HCT116 (cell line): ENCODE results near the gene NUP210.

Experiments used
- ATF3 ChIP-seq: IDR thresholded peaks from 2 replicates; pipeline ENCODE4 v1.6.1; 2012
- CTCF ChIP-seq, 3 experiments: fragments of 200-600 bp in 1 of 3; sonication (generic) in 1 of 3; IDR thresholded peaks in 2 of 3; conservative IDR thresholded peaks in 1 of 3; 2 replicates each; pipeline ENCODE4 v1.5.1; 2012 to 2017; ENCODE audit warnings: low read depth in 2 of 3, low read length in 2 of 3, antibody characterized with exemption in 1 of 3, borderline replicate concordance in 1 of 3, control low read depth in 1 of 3, mild to moderate bottlenecking in 1 of 3, mixed read lengths in 1 of 3, mixed run types in 1 of 3, moderate library complexity in 1 of 3; ENCODE audit not compliant: insufficient read depth in 1 of 3
- EZH2phosphoT487 ChIP-seq: fragments of 200-600 bp; IDR thresholded peaks from 2 replicates; pipeline ENCODE4 v1.6.1; 2018; ENCODE audit warnings: antibody characterized with exemption, borderline replicate concordance
- TCF7L2 ChIP-seq: IDR thresholded peaks from 2 replicates; pipeline ENCODE4 v1.7.0; 2011; ENCODE audit warnings: borderline replicate concordance, inconsistent platforms; ENCODE audit not compliant: insufficient read depth, insufficient read length; ENCODE audit errors: extremely low read depth
- TF ChIP-seq, protein P1 (sequence below): IDR thresholded peaks from 2 replicates; pipeline ENCODE4 v1.6.1; 2012; ENCODE audit warnings: low read depth

GRCh38 chr3:13290941-13291340 is 129.2 kb downstream of the NUP210 start:
- no peak for TF ChIP-seq CTCF (IDR thresholded peaks at IDR 0.05 in 2 of 3, conservative IDR thresholded peaks at IDR 0.05 in 1 of 3; ENCODE audit: borderline replicate concordance in 1 of 3, insufficient read depth in 1 of 3, low read depth in 2 of 3, low read length in 2 of 3)
- no peak for TF ChIP-seq EZH2phosphoT487
- TF ChIP-seq, protein P1, sequence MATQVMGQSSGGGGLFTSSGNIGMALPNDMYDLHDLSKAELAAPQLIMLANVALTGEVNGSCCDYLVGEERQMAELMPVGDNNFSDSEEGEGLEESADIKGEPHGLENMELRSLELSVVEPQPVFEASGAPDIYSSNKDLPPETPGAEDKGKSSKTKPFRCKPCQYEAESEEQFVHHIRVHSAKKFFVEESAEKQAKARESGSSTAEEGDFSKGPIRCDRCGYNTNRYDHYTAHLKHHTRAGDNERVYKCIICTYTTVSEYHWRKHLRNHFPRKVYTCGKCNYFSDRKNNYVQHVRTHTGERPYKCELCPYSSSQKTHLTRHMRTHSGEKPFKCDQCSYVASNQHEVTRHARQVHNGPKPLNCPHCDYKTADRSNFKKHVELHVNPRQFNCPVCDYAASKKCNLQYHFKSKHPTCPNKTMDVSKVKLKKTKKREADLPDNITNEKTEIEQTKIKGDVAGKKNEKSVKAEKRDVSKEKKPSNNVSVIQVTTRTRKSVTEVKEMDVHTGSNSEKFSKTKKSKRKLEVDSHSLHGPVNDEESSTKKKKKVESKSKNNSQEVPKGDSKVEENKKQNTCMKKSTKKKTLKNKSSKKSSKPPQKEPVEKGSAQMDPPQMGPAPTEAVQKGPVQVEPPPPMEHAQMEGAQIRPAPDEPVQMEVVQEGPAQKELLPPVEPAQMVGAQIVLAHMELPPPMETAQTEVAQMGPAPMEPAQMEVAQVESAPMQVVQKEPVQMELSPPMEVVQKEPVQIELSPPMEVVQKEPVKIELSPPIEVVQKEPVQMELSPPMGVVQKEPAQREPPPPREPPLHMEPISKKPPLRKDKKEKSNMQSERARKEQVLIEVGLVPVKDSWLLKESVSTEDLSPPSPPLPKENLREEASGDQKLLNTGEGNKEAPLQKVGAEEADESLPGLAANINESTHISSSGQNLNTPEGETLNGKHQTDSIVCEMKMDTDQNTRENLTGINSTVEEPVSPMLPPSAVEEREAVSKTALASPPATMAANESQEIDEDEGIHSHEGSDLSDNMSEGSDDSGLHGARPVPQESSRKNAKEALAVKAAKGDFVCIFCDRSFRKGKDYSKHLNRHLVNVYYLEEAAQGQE: no peak
- no peak for TF ChIP-seq ATF3
- no peak for TF ChIP-seq TCF7L2
